RWPE2 (cell line): ENCODE data around the gene ZNF26.

ENCODE experiments used
- ATAC-seq: fragments of 200-7000 bp; cut with Tn5 transposase; 3 replicates; pipeline ENCODE4 v1.9.1; 2021; ENCODE audit warnings: low read depth
- DNase-seq: peaks from one replicate; pipeline ENCODE4 v3.0.0-alpha.2; 2020; ENCODE audit warnings: low spot score
- H3K27ac ChIP-seq: fragments of 450-650 bp; 2 replicates; pipeline ENCODE4 v1.5.1; 2017; ENCODE audit warnings: mild to moderate bottlenecking; ENCODE audit not compliant: poor library complexity, severe bottlenecking
- H3K27me3 ChIP-seq: fragments of 250-450 bp; sonication (Bioruptor Pico); 2 replicates; pipeline ENCODE4 v1.5.1; 2021; ENCODE audit warnings: mild to moderate bottlenecking, moderate library complexity; ENCODE audit not compliant: insufficient read depth, poor library complexity, severe bottlenecking
- H3K36me3 ChIP-seq: fragments of 250-450 bp; sonication (Bioruptor Pico); 2 replicates; pipeline ENCODE4 v1.5.1; 2020; ENCODE audit warnings: low read depth, mild to moderate bottlenecking, moderate library complexity
- H3K4me1 ChIP-seq: fragments of 250-450 bp; sonication (Bioruptor Pico); 2 replicates; pipeline ENCODE4 v1.5.1; 2021; ENCODE audit warnings: mild to moderate bottlenecking, moderate library complexity; ENCODE audit not compliant: insufficient read depth, poor library complexity, severe bottlenecking
- H3K4me3 ChIP-seq: fragments of 250-450 bp; sonication (Bioruptor Pico); 2 replicates; pipeline ENCODE4 v1.5.1; 2021; ENCODE audit warnings: mild to moderate bottlenecking, moderate library complexity; ENCODE audit not compliant: severe bottlenecking
- H3K9me3 ChIP-seq: fragments of 250-450 bp; sonication (Bioruptor Pico); 2 replicates; pipeline ENCODE4 v1.5.1; 2021; ENCODE audit warnings: mild to moderate bottlenecking, moderate library complexity; ENCODE audit not compliant: severe bottlenecking
- CTCF ChIP-seq: fragments of 450-650 bp; IDR thresholded peaks from one replicate; pipeline ENCODE4 v1.5.1; 2017; ENCODE audit warnings: mild to moderate bottlenecking, moderate library complexity; ENCODE audit not compliant: poor library complexity, severe bottlenecking

The ZNF26 gene

DNA sequence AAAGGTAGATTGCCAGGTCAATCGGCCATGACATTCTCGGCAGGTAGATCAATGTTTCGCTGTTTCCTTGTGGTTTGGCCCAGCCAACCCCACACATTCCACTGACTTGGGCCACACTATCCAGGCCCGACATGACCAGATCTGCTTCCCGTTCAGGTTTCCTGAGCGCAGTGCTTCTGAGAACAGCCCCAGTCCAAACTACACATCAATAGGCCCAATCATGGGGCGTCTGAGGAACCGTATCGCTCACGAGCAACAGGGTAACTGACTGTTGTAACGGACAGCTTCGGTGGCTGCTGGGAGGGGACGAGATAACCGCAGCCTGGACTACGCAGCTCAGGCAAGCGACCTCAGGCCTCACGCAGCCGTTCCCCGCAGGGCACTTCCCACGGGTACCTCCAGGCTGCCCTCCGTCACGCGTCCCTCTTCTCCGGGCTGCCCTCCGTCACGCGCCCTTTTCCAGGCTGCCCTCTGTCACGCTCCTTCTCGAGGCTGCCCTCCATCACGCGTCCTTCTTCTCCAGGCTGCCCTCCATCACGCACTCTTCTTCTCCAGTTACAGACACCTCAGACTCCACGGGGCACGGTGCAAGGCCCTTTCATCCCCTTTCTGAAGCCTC is 44.7 kb upstream of the ZNF26 start:
- H3K36me3 ChIP-seq = peaks cover 36% of the 10 kb centered on the region
- ATAC-seq = no peak
- TF ChIP-seq CTCF = no peak
- H3K4me1 ChIP-seq = no peaks in the 10 kb centered on the region
- peaks cover 7% of the 10 kb centered on the region for H3K9me3 ChIP-seq
- no peak overlapping the region for H3K4me3 ChIP-seq
- no peak overlapping the region for H3K27ac ChIP-seq
- DNase-seq = no peak
- no peaks in the 10 kb centered on the region for H3K27me3 ChIP-seq

DNA sequence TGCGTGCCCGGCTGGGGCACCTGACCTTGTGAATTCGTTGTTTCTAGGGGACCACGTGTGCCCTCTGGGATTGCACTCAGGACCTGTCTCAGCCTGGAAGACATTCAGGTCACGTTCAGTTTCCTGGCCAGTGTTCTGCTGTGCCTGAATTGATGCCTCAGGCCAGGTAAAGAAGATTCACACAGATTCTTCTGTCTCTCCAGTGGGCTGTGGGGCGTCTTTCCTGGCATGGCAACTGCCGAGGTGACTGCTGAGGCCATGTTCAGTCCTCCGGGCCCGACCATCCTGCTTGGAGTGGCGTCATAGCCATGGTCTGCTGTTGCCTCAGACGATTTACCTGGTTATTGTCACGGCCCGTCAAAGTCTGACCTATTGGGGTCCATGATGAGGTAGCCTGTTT is 43.6 kb upstream of the ZNF26 start:
- Histone ChIP-seq H3K27ac (no peak overlapping the region), H3K4me3 (no peak overlapping the region), H3K27me3 (no peaks in the 10 kb centered on the region), H3K4me1 (no peaks in the 10 kb centered on the region), H3K36me3 (peaks cover 44% of the 10 kb centered on the region), H3K9me3 (peaks cover 3% of the 10 kb centered on the region)
- ATAC-seq (no peak), DNase-seq (no peak)
- no peak for TF ChIP-seq CTCF

DNA sequence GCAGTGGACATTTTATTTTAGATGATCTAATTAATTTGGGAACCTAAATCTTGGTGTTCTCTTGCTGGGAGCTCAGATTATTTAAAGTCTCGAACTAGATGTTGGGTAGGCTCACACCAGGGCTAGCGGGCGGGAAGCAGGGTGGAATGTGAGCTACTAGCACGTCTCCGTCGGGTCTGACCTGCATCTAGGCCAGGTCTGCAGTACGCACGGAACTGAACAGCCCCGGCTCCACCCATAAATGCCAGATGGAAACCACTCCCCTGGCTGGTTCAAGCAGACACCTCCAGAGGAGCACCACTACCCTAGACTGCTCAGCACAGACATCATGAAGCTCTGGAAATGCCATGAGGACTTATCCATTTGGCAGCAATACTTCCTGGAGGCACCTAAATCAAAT is 40.4 kb upstream of the ZNF26 start:
- no peak overlapping the region for H3K27ac ChIP-seq
- peaks cover 6% of the 10 kb centered on the region for H3K9me3 ChIP-seq
- H3K4me1 ChIP-seq = no peaks in the 10 kb centered on the region
- DNase-seq (no peak), ATAC-seq (no peak)
- H3K27me3 ChIP-seq = no peaks in the 10 kb centered on the region
- peaks cover 51% of the 10 kb centered on the region for H3K36me3 ChIP-seq
- no peak for TF ChIP-seq CTCF
- H3K4me3 ChIP-seq = no peak overlapping the region

DNA sequence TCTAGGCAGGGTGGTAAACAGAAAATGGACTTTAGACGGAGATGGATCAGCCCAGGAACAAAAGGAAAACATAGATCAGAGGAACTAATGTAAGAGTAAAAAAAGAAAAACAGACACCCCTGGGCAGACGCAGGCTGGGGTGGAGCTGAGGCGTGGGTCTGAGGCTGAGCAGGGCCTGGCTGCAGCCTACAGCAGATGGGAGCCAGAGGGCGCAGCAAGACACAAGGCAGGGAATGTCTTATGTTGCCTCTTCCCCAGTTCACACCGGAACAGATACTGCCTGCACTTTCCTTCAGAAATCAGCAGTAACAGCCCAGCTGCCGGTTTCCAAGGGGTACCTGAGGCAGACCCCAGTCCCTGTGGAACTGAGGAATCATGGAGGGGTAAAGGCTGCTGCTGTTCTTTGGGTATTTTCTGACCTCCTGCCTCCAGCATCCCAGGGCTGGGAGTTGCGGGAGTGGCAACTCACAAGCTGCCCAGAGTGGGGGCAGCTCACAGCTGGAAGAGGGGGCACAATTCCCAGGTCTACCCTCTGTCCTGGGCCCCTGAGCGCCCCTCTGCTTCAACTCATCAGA is 39.8 kb upstream of the ZNF26 start:
- no peak for DNase-seq
- Histone ChIP-seq H3K4me1 (no peaks in the 10 kb centered on the region), H3K36me3 (peaks cover 49% of the 10 kb centered on the region), H3K4me3 (no peak overlapping the region), H3K9me3 (peaks cover 9% of the 10 kb centered on the region), H3K27ac (no peak overlapping the region), H3K27me3 (no peaks in the 10 kb centered on the region)
- no peak for TF ChIP-seq CTCF
- no peak for ATAC-seq

- DNase-seq (no peak), ATAC-seq (no peak)
- peaks cover 34% of the 10 kb centered on the region for H3K36me3 ChIP-seq
- H3K4me1 ChIP-seq = no peaks in the 10 kb centered on the region
- TF ChIP-seq CTCF = no peak
- no peaks in the 10 kb centered on the region for H3K27me3 ChIP-seq
- peaks cover 12% of the 10 kb centered on the region for H3K9me3 ChIP-seq
- H3K4me3 ChIP-seq = no peak overlapping the region
- H3K27ac ChIP-seq = no peak overlapping the region
Observed at GRCh38 chr12:132948146-132949066, 37.8 kb upstream of the ZNF26 start.
